PC-3 (cell line): Measurements from ENCODE around the gene TRPV6. TPM values are rescaled to one million over a fixed set of nuclear protein-coding genes. Genes with fewer than 3 reads are reported as not detected.

ENCODE experiments used
- ATAC-seq: fragments of 200-7000 bp; cut with Tn5 transposase; 2 replicates; pipeline ENCODE4 v1.9.1; 2020; ENCODE audit warnings: mild to moderate bottlenecking, moderate library complexity
- BruUV-seq: library from RNA; stranded (reverse); fragments of 400-500 nt; replicated peaks from 2 replicates; lab custom pipeline; 2021; lab: Mats Ljungman, UMichigan
- CTCF ChIA-PET: fragments of 300-600 bp; sonication (Branson Sonifier 250); formaldehyde crosslinking; loops from one replicate; lab custom pipeline; 2022; ENCODE audit warnings: antibody characterized with exemption; lab: Charles Lee
- POLR2A ChIA-PET: fragments of 300-600 bp; sonication (Branson Sonifier 250); formaldehyde crosslinking; loops from one replicate; lab custom pipeline; 2022; ENCODE audit warnings: antibody characterized with exemption; ENCODE audit not compliant: unreplicated experiment; lab: Charles Lee
- DNase-seq: peaks from one replicate; pipeline ENCODE4 v3.0.0-alpha.2; 2015
- H2AFZ ChIP-seq: fragments of 300-600 bp; sonication (generic); 2 replicates; pipeline ENCODE4 v1.6.0; 2016; ENCODE audit warnings: antibody characterized with exemption, low read length
- H3F3A ChIP-seq: fragments of 300-600 bp; sonication (generic); one replicate; pipeline ENCODE4 v1.6.0; 2017; ENCODE audit warnings: antibody characterized with exemption, low read length, control low read depth, mild to moderate bottlenecking; ENCODE audit not compliant: unreplicated experiment
- H3K27ac ChIP-seq: fragments of 300-600 bp; sonication (generic); 2 replicates; pipeline ENCODE4 v1.5.1; 2016; ENCODE audit warnings: mild to moderate bottlenecking, low read length
- H3K27me3 ChIP-seq: fragments of 300-600 bp; sonication (generic); 2 replicates; pipeline ENCODE4 v1.6.1; 2016; ENCODE audit warnings: low read length, mixed read lengths
- H3K36me3 ChIP-seq: fragments of 300-600 bp; sonication (generic); 2 replicates; pipeline ENCODE4 v1.6.1; 2016; ENCODE audit warnings: low read depth, mixed run types, low read length, mixed read lengths
- H3K4me1 ChIP-seq: fragments of 300-600 bp; sonication (generic); 2 replicates; pipeline ENCODE4 v1.5.1; 2016; ENCODE audit warnings: low read length; ENCODE audit not compliant: insufficient read depth
- H3K4me2 ChIP-seq: fragments of 300-600 bp; sonication (generic); 2 replicates; pipeline ENCODE4 v1.6.0; 2016; ENCODE audit warnings: low read length
- H3K4me3 ChIP-seq: fragments of 300-600 bp; sonication (generic); 2 replicates; pipeline ENCODE4 v1.5.1; 2016; ENCODE audit warnings: mild to moderate bottlenecking, low read length, mixed read lengths
- H3K79me2 ChIP-seq: fragments of 300-600 bp; sonication (generic); 2 replicates; pipeline ENCODE4 v1.6.1; 2017; ENCODE audit warnings: low read length, mixed read lengths
- H3K9ac ChIP-seq: fragments of 300-600 bp; sonication (generic); 2 replicates; pipeline ENCODE4 v1.6.0; 2016; ENCODE audit warnings: mild to moderate bottlenecking, low read length
- H3K9me2 ChIP-seq: fragments of 300-600 bp; sonication (generic); replicated peaks from 2 replicates; pipeline ENCODE4 v1.6.1; 2016; ENCODE audit warnings: mixed run types, low read length, mixed read lengths
- H3K9me3 ChIP-seq: fragments of 300-600 bp; sonication (generic); 2 replicates; pipeline ENCODE4 v1.6.1; 2016; ENCODE audit warnings: low read length, mixed read lengths
- H4K20me1 ChIP-seq: fragments of 300-600 bp; sonication (generic); 2 replicates; pipeline ENCODE4 v1.6.1; 2016; ENCODE audit warnings: low read length, mixed read lengths
- EZH2 ChIP-seq: fragments of 300-600 bp; sonication (generic); IDR thresholded peaks from one replicate; pipeline ENCODE4 v1.6.1; 2017; ENCODE audit warnings: antibody characterized with exemption, mild to moderate bottlenecking, low read length; ENCODE audit not compliant: unreplicated experiment
- EZH2phosphoT487 ChIP-seq: fragments of 300-600 bp; sonication (generic); IDR thresholded peaks from 2 replicates; pipeline ENCODE4 v1.6.1; 2018; ENCODE audit warnings: mild to moderate bottlenecking, antibody characterized with exemption, low read length, borderline replicate concordance
- intact Hi-C: fragments of 100-400 bp; cut with micrococcal nuclease; formaldehyde crosslinking; loops from 2 replicates; pipeline ENCODE4 v1.9.0; 2023
- total RNA-seq: library from RNA; depleted of rRNA; stranded (reverse); fragments of >200 nt; gene quantifications from 2 replicates; pipeline ENCODE4 v1.2.3, GENCODE V29; 2014
- TF ChIP-seq, protein P1 (sequence below): fragments of 300-600 bp; sonication (generic); conservative IDR thresholded peaks from 2 replicates; pipeline ENCODE4 v1.5.1; 2017; ENCODE audit warnings: antibody characterized with exemption, low read depth, mild to moderate bottlenecking, low read length

Gene TRPV6
- total RNA-seq, 1 experiment from 2014 or later = 1.4 TPM

DNA sequence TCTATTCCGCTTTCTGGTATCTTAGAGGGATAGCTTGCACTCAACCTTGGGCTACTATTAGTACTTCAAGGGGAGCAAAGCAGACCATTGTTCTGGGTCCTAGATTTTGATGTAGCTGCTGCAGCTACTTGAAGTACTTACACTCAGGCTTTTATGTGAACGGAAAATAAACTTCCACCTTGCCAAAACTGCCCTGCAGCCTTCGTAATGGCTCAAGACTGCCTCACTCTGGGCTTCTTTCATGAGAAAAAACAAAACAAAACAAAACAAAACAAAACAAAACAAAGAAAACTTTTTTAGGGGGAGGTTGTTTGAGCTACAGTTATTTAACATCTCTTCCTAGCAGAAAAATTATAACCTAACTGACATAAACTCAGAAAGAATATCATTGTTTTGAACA lies 50.1 kb downstream of the TRPV6 start:
- H3K4me3 ChIP-seq = no peak overlapping the region
- ChIA-PET CTCF (interaction anchor here (0.6 to 1.7 kb wide), 11 partner anchors 15 to 229 kb away, joined by 3 to 22 read pairs (median 6); no protein-coding TSS in a partner anchor), POLR2A (interaction anchor here (0.6 to 1.0 kb wide), 5 partner anchors 21 to 447 kb away, joined by 3 to 5 read pairs (median 5); partner anchors contain the start of gene TRPV6)
- H3K9me3 ChIP-seq = no peaks in the 10 kb centered on the region
- H3F3A ChIP-seq = no peaks in the 10 kb centered on the region
- peak overlapping the region; percentile 39 for H3K27ac ChIP-seq
- no peaks in the 10 kb centered on the region for H3K9me2 ChIP-seq
- DNase-seq (peak; percentile 45), ATAC-seq (0 out of 2 replicates have a peak, but pooled peaks have one; percentile 11)
- peak overlapping the region; percentile 26; the same call in 1 of the 2 replicates for H3K9ac ChIP-seq
- H3K4me2 ChIP-seq = 0 out of 2 replicates have a peak overlapping the region, but pooled peaks have one; percentile 2
- no TSS peak for BruUV-seq
- H3K27me3 ChIP-seq = no peaks in the 10 kb centered on the region
- no peaks in the 10 kb centered on the region for H3K79me2 ChIP-seq
- intact Hi-C loops = loop anchor here (1.0 kb wide), 1 partner anchor 22 kb away; no protein-coding TSS in a partner anchor
- H3K4me1 ChIP-seq = peaks cover 38% of the 10 kb centered on the region
- TF ChIP-seq EZH2 = no peak
- TF ChIP-seq, protein P1, sequence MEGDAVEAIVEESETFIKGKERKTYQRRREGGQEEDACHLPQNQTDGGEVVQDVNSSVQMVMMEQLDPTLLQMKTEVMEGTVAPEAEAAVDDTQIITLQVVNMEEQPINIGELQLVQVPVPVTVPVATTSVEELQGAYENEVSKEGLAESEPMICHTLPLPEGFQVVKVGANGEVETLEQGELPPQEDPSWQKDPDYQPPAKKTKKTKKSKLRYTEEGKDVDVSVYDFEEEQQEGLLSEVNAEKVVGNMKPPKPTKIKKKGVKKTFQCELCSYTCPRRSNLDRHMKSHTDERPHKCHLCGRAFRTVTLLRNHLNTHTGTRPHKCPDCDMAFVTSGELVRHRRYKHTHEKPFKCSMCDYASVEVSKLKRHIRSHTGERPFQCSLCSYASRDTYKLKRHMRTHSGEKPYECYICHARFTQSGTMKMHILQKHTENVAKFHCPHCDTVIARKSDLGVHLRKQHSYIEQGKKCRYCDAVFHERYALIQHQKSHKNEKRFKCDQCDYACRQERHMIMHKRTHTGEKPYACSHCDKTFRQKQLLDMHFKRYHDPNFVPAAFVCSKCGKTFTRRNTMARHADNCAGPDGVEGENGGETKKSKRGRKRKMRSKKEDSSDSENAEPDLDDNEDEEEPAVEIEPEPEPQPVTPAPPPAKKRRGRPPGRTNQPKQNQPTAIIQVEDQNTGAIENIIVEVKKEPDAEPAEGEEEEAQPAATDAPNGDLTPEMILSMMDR = peak; percentile 59
- H3K36me3 ChIP-seq = no peaks in the 10 kb centered on the region
- no peaks in the 10 kb centered on the region for H4K20me1 ChIP-seq
- 0 out of 2 replicates have a peak overlapping the region, but pooled peaks have one; percentile 1 for H2AFZ ChIP-seq

- Histone ChIP-seq H4K20me1 (no peaks in the 10 kb centered on the region), H3F3A (no peaks in the 10 kb centered on the region), H3K27me3 (no peaks in the 10 kb centered on the region), H3K9me3 (no peaks in the 10 kb centered on the region), H3K36me3 (no peaks in the 10 kb centered on the region), H3K4me3 (no peak overlapping the region), H2AFZ (no peak overlapping the region), H3K4me1 (peaks cover 34% of the 10 kb centered on the region), H3K27ac (peak overlapping the region; percentile 72), H3K9me2 (no peaks in the 10 kb centered on the region), H3K79me2 (no peaks in the 10 kb centered on the region), H3K4me2 (peak overlapping the region; percentile 56), H3K9ac (peak overlapping the region; percentile 48)
- TF ChIP-seq EZH2 (no peak), EZH2phosphoT487 (no peak)
- TF ChIP-seq, protein P1 = no peak
- ChIA-PET CTCF (interaction anchor here (0.9 to 1.1 kb wide), 3 partner anchors 19 to 25 kb away, joined by 3 to 5 read pairs (median 4); no protein-coding TSS in a partner anchor), POLR2A (no interaction called here)
- peak; percentile 95 for ATAC-seq
- TSS peak; percentile 22 for BruUV-seq
- peak; percentile 78 for DNase-seq
- intact Hi-C loops = no loop called here
Observed at GRCh38 chr7:142833174-142834048, 52.1 kb downstream of the TRPV6 start.
